ENCODE results near the gene ZNF385B. TPM values are rescaled to one million over a fixed set of nuclear protein-coding genes. Genes with fewer than 3 reads are reported as not detected.

The ZNF385B gene
- total RNA-seq, 4 donors from 2014 or later, result 0.74 to 4.6 (median 0.82) TPM; not detected in 1

GRCh38 chr2:179410552-179411356, 450.7 kb downstream of the ZNF385B start:
- ATAC-seq (ENCODE audit: low FRiP score) (no peak), DNase-seq (ENCODE audit: low spot score) (no peak)

GRCh38 chr2:179403624-179404023, 457.8 kb downstream of the ZNF385B start:
- DNase-seq (ENCODE audit: low spot score) (no peak), ATAC-seq (ENCODE audit: low FRiP score) (no peak)
- no peak for TF ChIP-seq CTCF (IDR thresholded peaks at IDR 0.05)

More at GRCh38 chr2:179410552-179411356, 450.7 kb downstream of the ZNF385B start:
- no peak for TF ChIP-seq CTCF (IDR thresholded peaks at IDR 0.05)

- ATAC-seq (ENCODE audit: low FRiP score) (no peak), DNase-seq (ENCODE audit: low spot score) (no peak)
These were observed 467.9 kb downstream of the ZNF385B start for GRCh38 chr2:179393481-179393880.

More at GRCh38 chr2:179393481-179393880, 467.9 kb downstream of the ZNF385B start:
- no peak for TF ChIP-seq CTCF (IDR thresholded peaks at IDR 0.05)

Small RNA genes lying within 50 kb of the gene (small RNA-seq; reads per million reads assigned to genes)
- gene MIR1258, result not detected

Other genes with a start within 250 kb of the ZNF385B start
- gene CWC22, start 145.7 kb upstream of the ZNF385B start, total RNA-seq, result 10 to 100 TPM; 16.4 to 21.8 (median 18.2) TPM

Measured in omental fat pad (tissue), 4 donors.